Measurements from ENCODE around the gene LRG1.
"Not testable (repeated sequence)": the region's sequence is repeated elsewhere in the genome, so short reads cannot be mapped to it uniquely, and the experiment has no call there.

LRG1 gene

GRCh38 chr19:4543842-4544647 lies 4.2 kb upstream of the LRG1 start:
- H3K36me3 ChIP-seq (ENCODE audit: control insufficient read depth, low read depth, low read length) = peaks cover 5% of the 10 kb centered on the region
- H3K4me1 ChIP-seq (ENCODE audit: control insufficient read depth, low read depth, low read length) = no peaks in the 10 kb centered on the region
- no peaks in the 10 kb centered on the region for H3K9me3 ChIP-seq (ENCODE audit: control insufficient read depth, low read depth, low read length)
- no peak overlapping the region for H3K27ac ChIP-seq (ENCODE audit: low read length)
- no peaks in the 10 kb centered on the region for H3K27me3 ChIP-seq (ENCODE audit: control insufficient read depth, insufficient read depth, low read length)
- no peak overlapping the region for H3K9ac ChIP-seq (ENCODE audit: low read length)
- no peak overlapping the region for H3K4me3 ChIP-seq (ENCODE audit: low read length)

GRCh38 chr19:4542896-4543841 lies 3.3 kb upstream of the LRG1 start:
- H3K36me3 ChIP-seq (ENCODE audit: control insufficient read depth, low read depth, low read length) = peaks cover 5% of the 10 kb centered on the region
- H3K9me3 ChIP-seq (ENCODE audit: control insufficient read depth, low read depth, low read length) = no peaks in the 10 kb centered on the region
- H3K9ac ChIP-seq (ENCODE audit: low read length) = no peak overlapping the region
- H3K27ac ChIP-seq (ENCODE audit: low read length) = no peak overlapping the region
- no peak overlapping the region for H3K4me3 ChIP-seq (ENCODE audit: low read length)
- no peaks in the 10 kb centered on the region for H3K4me1 ChIP-seq (ENCODE audit: control insufficient read depth, low read depth, low read length)
- H3K27me3 ChIP-seq (ENCODE audit: control insufficient read depth, insufficient read depth, low read length) = no peaks in the 10 kb centered on the region

- H3K27ac ChIP-seq (ENCODE audit: low read length); H3K4me3 ChIP-seq (ENCODE audit: low read length); H3K9me3 ChIP-seq (ENCODE audit: control insufficient read depth, low read depth, low read length); H3K4me1 ChIP-seq (ENCODE audit: control insufficient read depth, low read depth, low read length); H3K9ac ChIP-seq (ENCODE audit: low read length); H3K36me3 ChIP-seq (ENCODE audit: control insufficient read depth, low read depth, low read length); H3K27me3 ChIP-seq (ENCODE audit: control insufficient read depth, insufficient read depth, low read length): not testable (repeated sequence)
These were observed 1.9 kb upstream of the LRG1 start for GRCh38 chr19:4541806-4542145.

DNA sequence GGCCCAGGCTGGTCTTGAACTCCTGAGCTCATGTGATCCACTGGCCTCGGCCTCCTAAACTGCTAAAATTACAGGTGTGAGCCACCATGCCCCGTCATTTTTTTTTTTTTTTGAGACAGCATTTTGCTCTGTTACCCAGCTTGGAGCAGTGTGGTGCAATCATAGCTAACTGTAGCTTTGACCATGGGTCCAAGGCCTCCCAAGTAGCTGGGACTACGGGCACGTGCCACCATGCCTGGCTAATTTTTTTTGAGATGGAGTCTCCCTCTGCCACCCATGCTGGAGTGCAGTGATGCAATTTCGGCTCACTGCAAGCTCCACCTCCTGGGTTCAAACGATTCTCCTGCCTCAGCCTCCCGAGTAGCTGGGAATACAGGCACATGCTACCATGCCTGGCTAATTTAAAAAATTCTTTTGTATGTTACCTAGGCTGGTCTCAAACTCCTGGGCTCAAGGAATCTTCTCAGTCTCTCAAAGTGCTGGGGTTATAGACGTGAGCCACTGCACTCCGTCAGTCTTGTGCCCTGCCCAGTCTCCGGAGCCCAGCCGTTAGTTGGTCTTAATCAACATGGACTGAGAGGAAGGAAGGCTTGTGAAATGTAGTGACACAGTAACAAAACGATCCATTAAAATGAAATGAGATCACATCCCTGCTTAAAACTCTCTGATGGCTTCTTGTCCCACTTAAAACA lies 1.4 kb upstream of the LRG1 start:
- H3K27ac ChIP-seq (ENCODE audit: low read length) = no peak overlapping the region
- no peak overlapping the region for H3K9ac ChIP-seq (ENCODE audit: low read length)
- H3K36me3 ChIP-seq (ENCODE audit: control insufficient read depth, low read depth, low read length) = no peaks in the 10 kb centered on the region
- H3K27me3 ChIP-seq (ENCODE audit: control insufficient read depth, insufficient read depth, low read length) = no peaks in the 10 kb centered on the region
- no peak overlapping the region for H3K4me3 ChIP-seq (ENCODE audit: low read length)
- no peaks in the 10 kb centered on the region for H3K4me1 ChIP-seq (ENCODE audit: control insufficient read depth, low read depth, low read length)
- H3K9me3 ChIP-seq (ENCODE audit: control insufficient read depth, low read depth, low read length) = no peaks in the 10 kb centered on the region

DNA sequence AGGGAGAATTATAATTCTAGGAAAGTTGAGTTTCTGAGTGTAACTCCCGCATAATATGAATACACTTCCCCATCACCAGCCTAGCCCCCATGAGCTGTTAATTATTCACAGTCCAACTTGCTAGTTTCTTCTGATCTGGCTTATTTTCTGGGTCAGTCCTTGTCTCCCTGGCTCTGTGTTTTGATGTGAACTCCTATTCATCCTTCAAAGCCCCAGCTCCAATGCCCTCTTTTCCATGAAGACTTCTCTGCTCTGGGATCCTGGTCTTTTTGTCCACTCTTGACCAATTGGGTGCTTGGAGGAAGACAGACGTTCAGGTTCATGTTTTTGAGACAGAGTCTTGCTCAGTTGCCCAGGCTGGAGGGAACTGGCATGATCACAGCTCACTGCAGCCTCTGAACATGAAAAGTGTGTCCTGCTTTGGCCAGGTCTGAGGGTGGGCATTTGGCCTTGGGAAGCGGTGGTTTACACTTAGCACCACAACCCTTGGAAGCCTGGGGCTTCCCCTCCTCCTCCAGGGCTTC lies 605 bp downstream of the LRG1 start:
- peaks cover 6% of the 10 kb centered on the region for H3K27me3 ChIP-seq (ENCODE audit: control insufficient read depth, insufficient read depth, low read length)
- no peaks in the 10 kb centered on the region for H3K36me3 ChIP-seq (ENCODE audit: control insufficient read depth, low read depth, low read length)
- H3K9ac ChIP-seq (ENCODE audit: low read length) = no peak overlapping the region
- H3K4me3 ChIP-seq (ENCODE audit: low read length) = no peak overlapping the region
- no peak overlapping the region for H3K27ac ChIP-seq (ENCODE audit: low read length)
- no peaks in the 10 kb centered on the region for H3K9me3 ChIP-seq (ENCODE audit: control insufficient read depth, low read depth, low read length)
- no peaks in the 10 kb centered on the region for H3K4me1 ChIP-seq (ENCODE audit: control insufficient read depth, low read depth, low read length)

DNA sequence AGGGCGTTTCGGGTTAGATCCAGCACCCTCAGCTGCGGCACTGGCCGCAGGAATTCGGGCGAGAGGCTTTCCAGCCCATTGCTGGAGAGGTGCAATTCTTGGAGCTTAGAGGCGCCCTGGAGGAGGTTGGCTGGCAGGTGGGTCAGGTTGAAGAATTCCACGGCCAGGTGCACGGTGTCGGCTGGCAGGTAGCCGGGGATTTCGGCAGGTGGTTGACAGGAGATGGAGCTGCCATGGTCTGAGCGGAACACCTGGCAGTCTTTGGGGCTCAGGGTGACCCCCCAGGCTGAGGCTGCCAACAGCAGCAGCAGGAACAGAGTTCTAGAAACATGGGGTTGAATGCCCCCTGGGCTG lies 1.3 kb downstream of the LRG1 start:
- Histone ChIP-seq H3K4me1 (ENCODE audit: control insufficient read depth, low read depth, low read length) (no peaks in the 10 kb centered on the region), H3K9ac (ENCODE audit: low read length) (no peak overlapping the region), H3K27me3 (ENCODE audit: control insufficient read depth, insufficient read depth, low read length) (peaks cover 12% of the 10 kb centered on the region), H3K36me3 (ENCODE audit: control insufficient read depth, low read depth, low read length) (no peaks in the 10 kb centered on the region), H3K27ac (ENCODE audit: low read length) (no peak overlapping the region), H3K9me3 (ENCODE audit: control insufficient read depth, low read depth, low read length) (no peaks in the 10 kb centered on the region), H3K4me3 (ENCODE audit: low read length) (no peak overlapping the region)

DNA sequence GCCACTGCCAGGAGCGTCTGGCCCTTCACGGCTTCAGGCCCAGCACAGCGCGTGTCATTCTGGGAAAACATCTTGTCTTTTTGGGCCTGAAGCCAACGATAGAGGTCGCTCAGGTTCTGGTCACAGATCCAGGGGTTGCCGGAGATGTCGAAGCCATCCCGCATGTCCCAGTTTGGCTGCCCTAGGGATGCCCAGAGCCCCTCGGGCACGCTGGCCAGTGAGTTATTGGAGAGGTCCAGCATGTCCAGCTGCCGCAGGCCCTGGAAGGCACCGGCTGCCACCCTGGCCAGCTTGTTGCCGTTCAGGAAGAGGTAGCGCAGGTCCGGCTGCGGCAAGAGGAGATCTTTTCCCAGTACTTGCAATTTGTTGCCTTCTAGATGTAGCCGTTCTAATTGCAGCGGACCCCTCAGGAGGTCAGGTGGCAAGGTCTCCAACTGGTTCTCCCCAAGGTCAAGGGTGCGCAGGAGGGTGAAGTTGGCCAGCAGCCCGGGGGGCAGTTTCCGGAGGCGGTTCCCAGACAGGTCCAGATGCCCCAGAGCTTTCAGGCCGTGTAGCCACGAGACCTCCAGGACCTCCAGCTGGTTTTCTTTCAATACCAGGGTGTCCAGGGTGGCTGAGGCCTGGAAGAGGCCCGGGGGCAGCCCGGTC lies 1.8 kb downstream of the LRG1 start:
- Histone ChIP-seq H3K9ac (ENCODE audit: low read length) (no peak overlapping the region), H3K4me3 (ENCODE audit: low read length) (no peak overlapping the region), H3K4me1 (ENCODE audit: control insufficient read depth, low read depth, low read length) (no peaks in the 10 kb centered on the region), H3K27me3 (ENCODE audit: control insufficient read depth, insufficient read depth, low read length) (peaks cover 15% of the 10 kb centered on the region), H3K9me3 (ENCODE audit: control insufficient read depth, low read depth, low read length) (no peaks in the 10 kb centered on the region), H3K36me3 (ENCODE audit: control insufficient read depth, low read depth, low read length) (no peaks in the 10 kb centered on the region), H3K27ac (ENCODE audit: low read length) (no peak overlapping the region)

GRCh38 chr19:4536798-4537197 lies 3.0 kb downstream of the LRG1 start:
- H3K27ac ChIP-seq (ENCODE audit: low read length) = no peak overlapping the region

DNA sequence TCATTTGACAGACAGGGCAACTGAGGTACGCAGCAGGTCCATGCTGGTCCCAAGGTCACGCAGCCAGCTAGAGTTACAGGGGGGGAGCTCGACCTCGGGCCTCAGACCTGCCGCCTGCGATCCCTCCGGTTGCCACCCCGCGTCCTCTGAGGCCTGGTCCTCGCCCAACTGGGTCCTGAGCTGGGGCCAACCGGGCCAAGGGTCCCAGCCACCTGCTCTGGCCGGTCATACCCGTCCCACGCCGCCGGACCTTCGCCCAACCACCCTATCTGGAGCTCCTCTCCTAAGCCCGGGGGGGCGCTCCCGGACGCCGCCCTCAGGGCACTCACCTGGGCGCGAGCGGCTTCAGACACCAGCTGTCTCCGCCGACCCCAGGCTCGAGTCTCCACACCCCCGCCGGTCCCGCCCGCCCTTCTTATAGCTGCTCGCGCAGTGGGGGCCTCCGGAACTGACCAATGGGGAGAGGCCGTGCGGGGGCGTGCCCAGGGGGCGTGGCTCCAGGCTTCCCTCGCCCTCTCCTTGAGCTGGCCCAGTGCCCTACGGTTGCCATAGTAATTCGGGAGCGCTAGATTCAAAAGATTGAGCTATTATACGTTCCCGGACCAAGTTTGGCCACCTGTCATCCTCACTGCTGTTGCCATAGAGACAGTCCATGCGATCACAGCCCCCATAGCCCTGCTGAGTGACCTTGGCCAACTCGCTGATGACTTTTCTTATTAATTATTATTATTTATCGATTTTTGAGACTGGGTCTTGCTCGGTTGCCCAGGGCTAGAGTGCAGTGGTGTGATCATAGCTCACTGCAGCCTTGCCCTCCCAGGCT lies 4.8 kb downstream of the LRG1 start, which contains the start of gene PLIN5:
PLIN5 (minus strand) TSS at position 389 of the 823 bp plus-strand sequence. CDS start 1,150 bp downstream, outside the sequence.
- H3K27me3 ChIP-seq (ENCODE audit: control insufficient read depth, insufficient read depth, low read length) = peaks cover 15% of the 10 kb centered on the region
- no peak within 1 kb of the TSS for H3K27ac ChIP-seq (ENCODE audit: low read length)
- H3K36me3 ChIP-seq (ENCODE audit: control insufficient read depth, low read depth, low read length) = no peaks in the 10 kb centered on the region
- H3K9me3 ChIP-seq (ENCODE audit: control insufficient read depth, low read depth, low read length) = no peaks in the 10 kb centered on the region
- H3K4me3 ChIP-seq (ENCODE audit: low read length) = peak within 1 kb of the TSS; percentile 50
- H3K9ac ChIP-seq (ENCODE audit: low read length) = no peak within 1 kb of the TSS
- H3K4me1 ChIP-seq (ENCODE audit: control insufficient read depth, low read depth, low read length) = no peaks in the 10 kb centered on the region

More at GRCh38 chr19:4536798-4537197, 3.0 kb downstream of the LRG1 start:
- no peaks in the 10 kb centered on the region for H3K9me3 ChIP-seq (ENCODE audit: control insufficient read depth, low read depth, low read length)
- H3K9ac ChIP-seq (ENCODE audit: low read length) = no peak overlapping the region
- H3K4me3 ChIP-seq (ENCODE audit: low read length) = no peak overlapping the region
- no peaks in the 10 kb centered on the region for H3K36me3 ChIP-seq (ENCODE audit: control insufficient read depth, low read depth, low read length)
- H3K4me1 ChIP-seq (ENCODE audit: control insufficient read depth, low read depth, low read length) = no peaks in the 10 kb centered on the region
- H3K27me3 ChIP-seq (ENCODE audit: control insufficient read depth, insufficient read depth, low read length) = peaks cover 15% of the 10 kb centered on the region

- Histone ChIP-seq H3K4me1 (ENCODE audit: control insufficient read depth, low read depth, low read length) (no peaks in the 10 kb centered on the region), H3K9ac (ENCODE audit: low read length) (no peak overlapping the region), H3K36me3 (ENCODE audit: control insufficient read depth, low read depth, low read length) (no peaks in the 10 kb centered on the region), H3K27ac (ENCODE audit: low read length) (no peak overlapping the region), H3K9me3 (ENCODE audit: control insufficient read depth, low read depth, low read length) (no peaks in the 10 kb centered on the region), H3K27me3 (ENCODE audit: control insufficient read depth, insufficient read depth, low read length) (peaks cover 15% of the 10 kb centered on the region), H3K4me3 (ENCODE audit: low read length) (no peak overlapping the region)
These were observed 5.9 kb downstream of the LRG1 start for GRCh38 chr19:4533835-4534424.
